ENCODE measurements around the gene DNAI2. TPM values are rescaled to one million over a fixed set of nuclear protein-coding genes. Genes with fewer than 3 reads are reported as not detected.

Gene DNAI2
- polyA plus RNA-seq, 1 donor from 2014 or later: not detected

DNA sequence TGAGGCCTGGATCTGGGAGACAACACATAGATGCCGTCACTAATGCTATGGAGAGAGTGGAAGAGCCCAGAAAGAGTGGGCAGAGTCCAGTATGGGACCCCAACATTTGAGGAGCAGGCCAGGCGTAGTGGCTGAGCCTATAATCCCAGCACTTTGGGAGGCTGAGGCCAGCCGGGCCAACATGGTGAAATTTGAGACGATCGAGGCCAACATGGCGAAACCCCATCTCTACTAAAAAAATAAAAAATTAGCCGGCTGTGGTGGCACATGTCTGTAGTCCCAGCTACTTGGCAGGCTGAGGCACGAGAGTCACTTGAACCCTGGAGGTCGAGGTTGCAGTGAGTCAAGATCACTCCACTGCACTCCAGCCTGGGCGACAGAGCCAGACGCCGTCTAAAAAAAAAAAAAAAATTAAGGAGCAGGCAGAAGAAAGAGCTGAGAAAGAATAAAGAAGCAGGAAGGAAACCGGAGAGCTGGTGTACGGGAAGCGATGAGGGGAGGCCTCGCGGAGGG lies 6.0 kb upstream of the DNAI2 start:
- Histone ChIP-seq H2AFZ (ENCODE audit: low read depth, low read length) (no peak overlapping the region), H3K36me3 (ENCODE audit: insufficient read depth, low read length) (no peaks in the 10 kb centered on the region), H3K4me2 (ENCODE audit: low read length) (no peak overlapping the region), H4K20me1 (ENCODE audit: insufficient read depth) (no peaks in the 10 kb centered on the region), H3K4me3 (ENCODE audit: low read length) (no peak overlapping the region), H3K79me2 (replicated peaks; ENCODE audit: insufficient read depth, low read length) (no peaks in the 10 kb centered on the region), H3K9me2 (ENCODE audit: insufficient read depth, low read length) (no peaks in the 10 kb centered on the region), H3K27ac (ENCODE audit: low read length) (no peak overlapping the region), H3K9ac (ENCODE audit: low read length) (no peak overlapping the region), H3K27me3 (ENCODE audit: insufficient read depth, low read depth, low read length) (no peaks in the 10 kb centered on the region), H3K9me3 (ENCODE audit: low read length) (no peaks in the 10 kb centered on the region), H3F3A (ENCODE audit: insufficient read depth, low read length, poor library complexity, severe bottlenecking) (no peaks in the 10 kb centered on the region)
- TF ChIP-seq EP300 (conservative IDR thresholded peaks at IDR 0.05; ENCODE audit: poor library complexity, severe bottlenecking): no peak
- no peak for TF ChIP-seq SMC3 (conservative IDR thresholded peaks at IDR 0.05; ENCODE audit: poor library complexity)
- TF ChIP-seq POLR2AphosphoS5 (IDR thresholded peaks at IDR 0.05): no peak
- TF ChIP-seq TAF1 (IDR thresholded peaks at IDR 0.05; ENCODE audit: low read depth): no peak
- TF ChIP-seq MXI1 (conservative IDR thresholded peaks at IDR 0.05; ENCODE audit: poor library complexity, severe bottlenecking): no peak
- TF ChIP-seq EZH2 (IDR thresholded peaks at IDR 0.05; ENCODE audit: borderline replicate concordance, insufficient read depth, low read length, poor library complexity, severe bottlenecking): no peak
- TF ChIP-seq, protein P1, sequence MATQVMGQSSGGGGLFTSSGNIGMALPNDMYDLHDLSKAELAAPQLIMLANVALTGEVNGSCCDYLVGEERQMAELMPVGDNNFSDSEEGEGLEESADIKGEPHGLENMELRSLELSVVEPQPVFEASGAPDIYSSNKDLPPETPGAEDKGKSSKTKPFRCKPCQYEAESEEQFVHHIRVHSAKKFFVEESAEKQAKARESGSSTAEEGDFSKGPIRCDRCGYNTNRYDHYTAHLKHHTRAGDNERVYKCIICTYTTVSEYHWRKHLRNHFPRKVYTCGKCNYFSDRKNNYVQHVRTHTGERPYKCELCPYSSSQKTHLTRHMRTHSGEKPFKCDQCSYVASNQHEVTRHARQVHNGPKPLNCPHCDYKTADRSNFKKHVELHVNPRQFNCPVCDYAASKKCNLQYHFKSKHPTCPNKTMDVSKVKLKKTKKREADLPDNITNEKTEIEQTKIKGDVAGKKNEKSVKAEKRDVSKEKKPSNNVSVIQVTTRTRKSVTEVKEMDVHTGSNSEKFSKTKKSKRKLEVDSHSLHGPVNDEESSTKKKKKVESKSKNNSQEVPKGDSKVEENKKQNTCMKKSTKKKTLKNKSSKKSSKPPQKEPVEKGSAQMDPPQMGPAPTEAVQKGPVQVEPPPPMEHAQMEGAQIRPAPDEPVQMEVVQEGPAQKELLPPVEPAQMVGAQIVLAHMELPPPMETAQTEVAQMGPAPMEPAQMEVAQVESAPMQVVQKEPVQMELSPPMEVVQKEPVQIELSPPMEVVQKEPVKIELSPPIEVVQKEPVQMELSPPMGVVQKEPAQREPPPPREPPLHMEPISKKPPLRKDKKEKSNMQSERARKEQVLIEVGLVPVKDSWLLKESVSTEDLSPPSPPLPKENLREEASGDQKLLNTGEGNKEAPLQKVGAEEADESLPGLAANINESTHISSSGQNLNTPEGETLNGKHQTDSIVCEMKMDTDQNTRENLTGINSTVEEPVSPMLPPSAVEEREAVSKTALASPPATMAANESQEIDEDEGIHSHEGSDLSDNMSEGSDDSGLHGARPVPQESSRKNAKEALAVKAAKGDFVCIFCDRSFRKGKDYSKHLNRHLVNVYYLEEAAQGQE (IDR thresholded peaks at IDR 0.05; ENCODE audit: borderline replicate concordance): no peak
- TF ChIP-seq, protein P2, sequence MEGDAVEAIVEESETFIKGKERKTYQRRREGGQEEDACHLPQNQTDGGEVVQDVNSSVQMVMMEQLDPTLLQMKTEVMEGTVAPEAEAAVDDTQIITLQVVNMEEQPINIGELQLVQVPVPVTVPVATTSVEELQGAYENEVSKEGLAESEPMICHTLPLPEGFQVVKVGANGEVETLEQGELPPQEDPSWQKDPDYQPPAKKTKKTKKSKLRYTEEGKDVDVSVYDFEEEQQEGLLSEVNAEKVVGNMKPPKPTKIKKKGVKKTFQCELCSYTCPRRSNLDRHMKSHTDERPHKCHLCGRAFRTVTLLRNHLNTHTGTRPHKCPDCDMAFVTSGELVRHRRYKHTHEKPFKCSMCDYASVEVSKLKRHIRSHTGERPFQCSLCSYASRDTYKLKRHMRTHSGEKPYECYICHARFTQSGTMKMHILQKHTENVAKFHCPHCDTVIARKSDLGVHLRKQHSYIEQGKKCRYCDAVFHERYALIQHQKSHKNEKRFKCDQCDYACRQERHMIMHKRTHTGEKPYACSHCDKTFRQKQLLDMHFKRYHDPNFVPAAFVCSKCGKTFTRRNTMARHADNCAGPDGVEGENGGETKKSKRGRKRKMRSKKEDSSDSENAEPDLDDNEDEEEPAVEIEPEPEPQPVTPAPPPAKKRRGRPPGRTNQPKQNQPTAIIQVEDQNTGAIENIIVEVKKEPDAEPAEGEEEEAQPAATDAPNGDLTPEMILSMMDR (IDR thresholded peaks at IDR 0.05; ENCODE audit: poor library complexity, severe bottlenecking): no peak
- TF ChIP-seq RAD21 (conservative IDR thresholded peaks at IDR 0.05): no peak

DNA sequence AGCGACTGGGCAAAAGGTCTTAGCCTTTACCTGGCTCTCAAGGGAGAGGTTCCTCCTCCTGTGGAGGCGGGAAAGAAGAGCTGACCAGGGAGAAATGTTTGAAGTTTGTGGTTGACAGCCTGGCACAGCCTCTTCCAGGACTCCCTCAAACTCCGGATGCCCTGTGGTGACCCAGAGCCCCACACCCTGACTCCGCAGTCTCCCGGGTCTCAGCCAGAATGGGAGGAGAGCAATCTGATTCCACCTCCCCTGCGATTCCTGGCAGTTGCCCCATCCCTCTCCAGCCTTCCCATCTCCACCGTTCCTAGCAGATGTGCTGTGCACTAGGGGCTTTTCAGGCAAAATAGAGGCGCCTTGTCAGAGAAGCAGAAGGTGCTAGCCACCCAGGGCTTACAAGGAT lies 5.5 kb upstream of the DNAI2 start:
- H3K79me2 ChIP-seq (replicated peaks; ENCODE audit: insufficient read depth, low read length): no peaks in the 10 kb centered on the region
- TF ChIP-seq EP300 (conservative IDR thresholded peaks at IDR 0.05; ENCODE audit: poor library complexity, severe bottlenecking) (no peak), TAF1 (IDR thresholded peaks at IDR 0.05; ENCODE audit: low read depth) (no peak), RAD21 (conservative IDR thresholded peaks at IDR 0.05) (no peak), EZH2 (IDR thresholded peaks at IDR 0.05; ENCODE audit: borderline replicate concordance, insufficient read depth, low read length, poor library complexity, severe bottlenecking) (no peak), MXI1 (conservative IDR thresholded peaks at IDR 0.05; ENCODE audit: poor library complexity, severe bottlenecking) (no peak), SMC3 (conservative IDR thresholded peaks at IDR 0.05; ENCODE audit: poor library complexity) (no peak), POLR2AphosphoS5 (IDR thresholded peaks at IDR 0.05) (no peak)
- TF ChIP-seq, protein P2 (IDR thresholded peaks at IDR 0.05; ENCODE audit: poor library complexity, severe bottlenecking): no peak
- TF ChIP-seq, protein P1 (IDR thresholded peaks at IDR 0.05; ENCODE audit: borderline replicate concordance): no peak
- no peak overlapping the region for H3K4me2 ChIP-seq (ENCODE audit: low read length)
- no peaks in the 10 kb centered on the region for H3K27me3 ChIP-seq (ENCODE audit: insufficient read depth, low read depth, low read length)
- no peaks in the 10 kb centered on the region for H3K9me2 ChIP-seq (ENCODE audit: insufficient read depth, low read length)
- no peaks in the 10 kb centered on the region for H4K20me1 ChIP-seq (ENCODE audit: insufficient read depth)
- H3K9ac ChIP-seq (ENCODE audit: low read length): no peak overlapping the region
- H3K36me3 ChIP-seq (ENCODE audit: insufficient read depth, low read length): no peaks in the 10 kb centered on the region
- H3K27ac ChIP-seq (ENCODE audit: low read length): no peak overlapping the region
- H2AFZ ChIP-seq (ENCODE audit: low read depth, low read length): no peak overlapping the region
- no peaks in the 10 kb centered on the region for H3K9me3 ChIP-seq (ENCODE audit: low read length)
- H3K4me3 ChIP-seq (ENCODE audit: low read length): no peak overlapping the region
- no peaks in the 10 kb centered on the region for H3F3A ChIP-seq (ENCODE audit: insufficient read depth, low read length, poor library complexity, severe bottlenecking)

Measured in neural cell (in vitro differentiated cells).